HG03342 (cell line): ENCODE measurements around the gene ZNF618.

Experiments used
- ATAC-seq: cut with Tn5 transposase; IDR thresholded peaks from one replicate; pipeline ENCODE4 v1.9.1; 2021; ENCODE audit warnings: mild to moderate bottlenecking, moderate library complexity; ENCODE audit not compliant: unreplicated experiment

The ZNF618 gene

DNA sequence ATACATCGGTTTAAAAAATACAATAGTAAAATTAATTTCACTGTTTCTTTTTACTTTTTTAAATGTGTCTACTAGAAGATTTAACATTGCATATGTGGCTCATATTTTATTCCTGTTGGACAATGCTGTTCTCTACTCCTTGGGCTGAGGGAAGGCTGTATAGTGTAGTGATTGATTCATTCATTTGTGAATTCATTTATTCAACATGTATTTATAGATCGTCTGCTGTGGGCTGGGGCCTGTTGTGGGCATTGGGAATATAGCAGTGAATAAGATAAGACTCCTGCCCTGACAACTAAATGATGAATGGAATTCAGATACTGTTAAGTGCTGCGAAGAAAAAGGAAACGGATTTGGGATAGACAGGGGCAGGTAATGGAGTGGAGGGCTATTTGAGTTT is 55.7 kb downstream of the ZNF618 start:
- no peak for ATAC-seq

DNA sequence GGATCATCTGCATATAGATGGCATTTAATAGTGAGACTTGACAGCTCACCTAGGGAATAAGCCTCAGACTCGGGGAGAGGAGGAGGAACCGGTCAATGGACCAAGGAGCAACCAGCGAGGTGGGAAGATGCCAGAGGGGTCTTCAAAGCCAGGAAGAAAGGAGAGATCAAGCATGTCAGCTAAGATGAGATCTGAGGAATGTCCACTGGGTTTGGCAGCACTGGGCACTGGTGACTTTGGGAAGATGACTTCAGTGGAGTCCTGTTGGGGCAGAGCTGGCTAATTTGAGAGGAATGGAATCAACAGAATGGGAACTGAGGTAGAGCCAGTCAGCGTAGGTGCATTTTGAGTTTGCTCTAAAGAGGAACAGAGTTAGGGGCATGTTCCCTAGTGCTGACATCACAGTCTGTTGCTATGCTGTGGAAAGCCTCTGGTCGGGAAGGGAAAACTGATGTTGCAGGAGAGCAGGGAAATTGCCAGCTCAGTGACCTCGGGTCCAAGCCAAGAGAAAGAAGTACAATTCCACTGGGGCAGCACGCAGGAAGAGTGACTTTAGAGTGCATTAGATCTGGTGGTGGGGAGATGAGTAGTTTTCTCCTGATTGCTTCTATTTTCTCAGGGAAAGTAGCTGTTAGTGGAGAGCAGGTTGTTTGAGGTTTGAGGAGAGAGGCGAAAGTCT is 56.9 kb downstream of the ZNF618 start:
- ATAC-seq = no peak

DNA sequence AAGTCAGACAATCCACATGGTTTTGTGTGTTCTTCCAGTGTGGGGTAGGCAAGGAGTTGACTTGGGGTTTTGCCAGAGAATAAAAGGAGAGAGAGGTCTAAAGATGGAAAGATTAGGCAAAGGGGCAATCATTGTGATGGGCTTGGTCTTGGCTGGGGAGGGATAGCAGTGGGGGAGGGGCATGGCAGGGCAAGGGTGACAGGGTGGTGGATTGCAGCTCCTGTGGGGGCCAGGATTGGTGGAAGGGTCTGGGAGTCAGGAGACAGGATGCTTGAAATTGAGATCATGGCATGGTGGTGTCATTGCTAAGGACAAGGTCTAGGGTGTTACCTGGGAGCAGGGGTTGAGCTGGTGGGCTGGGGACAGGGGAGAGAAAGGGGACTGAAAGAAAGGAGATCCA is 57.6 kb downstream of the ZNF618 start:
- no peak for ATAC-seq

DNA sequence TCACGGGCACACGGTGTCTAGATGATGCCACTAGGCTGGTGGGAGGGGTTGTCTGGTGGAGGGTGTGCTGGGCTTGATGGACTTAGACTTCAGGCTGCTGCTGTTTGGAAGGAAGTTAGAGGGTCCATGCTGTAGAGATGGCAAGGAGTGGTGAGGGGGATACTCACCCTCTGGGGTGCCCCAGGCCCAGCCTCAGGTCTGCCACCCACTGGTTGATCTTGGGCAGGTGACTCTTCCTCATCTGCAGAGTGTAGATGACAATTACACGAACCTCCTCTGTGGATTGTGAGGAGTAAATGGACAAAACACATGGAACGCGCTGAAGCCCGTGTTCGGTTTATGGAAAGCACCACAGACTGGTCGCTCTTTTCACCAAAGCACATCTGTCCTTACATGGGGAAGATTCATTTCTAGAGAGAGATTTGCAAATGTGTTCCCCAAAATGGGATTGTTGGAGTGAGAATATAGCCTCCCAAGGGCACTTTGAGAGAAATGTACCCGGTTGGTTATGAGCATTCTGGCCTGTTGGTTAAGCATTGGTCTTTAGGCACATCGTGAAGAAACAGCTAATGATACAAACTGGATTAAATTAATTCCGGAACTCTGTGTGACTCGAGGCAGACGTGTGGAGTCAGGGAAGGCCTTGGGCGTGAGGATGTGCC is 58.2 kb downstream of the ZNF618 start:
- no peak for ATAC-seq

DNA sequence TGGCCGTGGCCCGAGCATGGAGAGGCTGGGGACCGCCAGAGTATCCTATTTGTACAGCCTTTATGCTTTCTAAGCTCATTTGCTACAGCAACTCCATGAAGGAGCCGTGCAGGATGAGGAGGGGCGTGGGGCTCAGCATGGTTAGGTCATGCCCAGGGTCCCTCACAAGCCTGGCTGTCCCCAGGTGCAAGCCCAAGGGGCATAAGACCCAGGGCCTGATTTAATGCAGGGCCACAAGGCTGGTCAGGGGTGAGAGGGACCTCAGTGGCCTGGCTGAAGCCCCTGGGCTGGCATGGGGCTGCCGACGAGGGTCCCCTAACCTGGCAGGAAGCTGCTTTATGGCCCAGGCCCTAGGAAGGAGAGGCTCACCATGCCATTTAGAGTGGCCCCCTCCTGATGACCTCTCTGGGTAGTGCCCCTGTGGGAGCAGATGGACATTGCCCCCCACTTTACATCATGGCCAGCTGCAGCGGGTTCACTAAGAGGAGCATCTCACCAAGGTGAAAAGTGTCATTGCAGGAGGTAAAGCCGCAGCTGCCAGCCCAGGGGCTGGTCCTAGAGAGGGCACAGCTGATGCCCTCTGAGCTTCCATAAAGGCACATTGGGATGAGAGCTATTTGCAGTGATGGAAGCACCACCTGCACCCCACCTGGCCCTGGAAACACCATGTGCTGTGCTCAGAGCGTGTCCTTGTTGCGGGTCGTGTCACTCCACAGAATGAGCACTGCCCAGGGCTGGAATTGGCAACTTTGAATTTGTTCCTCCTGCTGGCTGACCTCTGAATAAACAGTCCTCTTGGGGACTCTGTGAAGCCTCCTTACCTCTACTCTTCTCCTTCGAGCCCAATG is 58.9 kb downstream of the ZNF618 start:
- no peak for ATAC-seq

DNA sequence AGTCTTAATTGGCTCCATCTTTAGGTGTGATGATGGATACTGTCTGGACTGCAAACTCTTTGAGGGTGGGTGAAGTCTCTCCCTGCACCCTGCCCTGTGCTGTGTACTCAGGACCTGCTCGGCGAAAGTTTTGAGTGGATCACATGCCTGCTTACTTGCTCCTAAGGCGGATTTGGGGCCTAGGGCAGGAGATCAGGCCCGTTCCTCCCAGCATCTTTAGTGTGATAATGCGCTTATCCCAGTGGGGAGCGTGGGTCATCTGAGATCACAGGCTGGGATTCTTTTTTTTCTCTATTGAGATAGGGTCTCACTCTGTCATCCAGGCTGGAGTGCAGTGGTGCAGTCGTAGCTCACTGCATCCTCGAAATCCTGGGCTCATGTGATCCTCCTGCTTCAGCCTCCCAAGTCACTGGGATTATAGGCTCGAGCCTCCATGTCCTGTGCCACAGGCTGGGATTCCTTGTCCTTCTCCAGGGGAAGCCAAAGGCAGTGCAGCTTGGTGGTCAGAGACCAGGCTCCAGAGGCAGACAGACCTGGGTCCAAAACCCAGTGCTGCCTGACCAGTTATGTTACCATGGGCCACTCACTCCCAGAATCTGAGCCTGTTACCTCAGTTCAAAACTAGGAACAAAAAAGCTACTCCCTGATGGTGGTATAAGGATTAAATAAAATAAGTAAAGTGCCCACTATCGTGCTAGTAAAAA is 59.7 kb downstream of the ZNF618 start:
- ATAC-seq = no peak

DNA sequence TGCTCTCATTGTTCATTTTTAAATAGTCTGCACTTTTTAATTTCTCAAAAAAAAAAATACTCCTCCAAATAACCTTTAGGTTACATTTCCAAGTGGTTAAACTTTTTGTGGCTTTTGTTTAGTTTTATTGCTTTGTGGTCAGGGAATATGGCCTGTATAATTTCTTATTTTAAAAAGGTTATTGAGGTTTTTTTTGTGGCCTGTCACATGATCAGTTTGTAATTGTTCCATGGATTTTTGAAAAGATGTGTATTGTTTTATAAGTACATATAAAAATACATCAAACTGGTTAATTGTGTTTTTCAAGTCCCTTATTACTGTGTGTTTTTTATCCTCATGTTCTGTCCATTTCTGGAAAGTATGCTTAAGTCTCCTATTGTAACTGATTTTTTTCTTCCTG is 64.0 kb downstream of the ZNF618 start:
- ATAC-seq = no peak

DNA sequence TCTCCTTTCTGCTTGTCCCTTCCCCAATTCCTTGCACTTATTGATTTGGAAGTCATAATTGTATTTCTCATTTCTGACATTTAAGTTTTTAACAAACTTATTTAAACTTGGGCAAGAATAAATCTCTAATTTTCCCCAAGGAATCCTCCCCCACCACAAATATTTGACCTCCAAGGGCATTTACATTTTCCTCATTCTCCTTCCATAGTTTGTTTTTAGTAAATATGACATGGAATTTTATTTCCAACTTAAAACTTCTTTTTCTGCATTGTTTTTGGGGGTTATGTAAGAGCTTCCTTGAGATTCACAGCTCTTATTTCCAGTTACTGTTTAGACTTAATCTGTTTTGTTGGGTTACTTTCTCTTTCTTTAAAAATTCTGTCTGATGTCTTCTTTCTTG is 64.9 kb downstream of the ZNF618 start:
- ATAC-seq = no peak

DNA sequence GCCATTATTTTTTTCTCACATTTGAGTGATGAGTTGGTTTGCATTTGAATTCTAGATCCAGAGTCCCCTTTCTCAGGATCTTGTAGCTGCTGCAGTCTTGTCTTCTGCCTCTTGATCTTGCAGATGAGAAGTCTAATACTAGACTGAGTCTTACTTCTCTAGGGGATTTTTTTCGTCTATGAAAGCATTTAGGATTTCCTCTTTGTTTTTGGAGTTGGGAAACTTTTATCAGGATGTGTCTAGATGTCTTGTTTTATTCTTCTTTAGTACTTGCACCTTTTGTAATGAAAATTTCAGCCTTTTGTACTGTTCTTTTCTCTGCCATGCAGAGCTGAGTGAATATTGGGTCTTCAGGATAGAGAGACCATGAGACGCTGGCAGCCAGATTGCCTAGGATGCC is 65.4 kb downstream of the ZNF618 start:
- ATAC-seq = no peak

DNA sequence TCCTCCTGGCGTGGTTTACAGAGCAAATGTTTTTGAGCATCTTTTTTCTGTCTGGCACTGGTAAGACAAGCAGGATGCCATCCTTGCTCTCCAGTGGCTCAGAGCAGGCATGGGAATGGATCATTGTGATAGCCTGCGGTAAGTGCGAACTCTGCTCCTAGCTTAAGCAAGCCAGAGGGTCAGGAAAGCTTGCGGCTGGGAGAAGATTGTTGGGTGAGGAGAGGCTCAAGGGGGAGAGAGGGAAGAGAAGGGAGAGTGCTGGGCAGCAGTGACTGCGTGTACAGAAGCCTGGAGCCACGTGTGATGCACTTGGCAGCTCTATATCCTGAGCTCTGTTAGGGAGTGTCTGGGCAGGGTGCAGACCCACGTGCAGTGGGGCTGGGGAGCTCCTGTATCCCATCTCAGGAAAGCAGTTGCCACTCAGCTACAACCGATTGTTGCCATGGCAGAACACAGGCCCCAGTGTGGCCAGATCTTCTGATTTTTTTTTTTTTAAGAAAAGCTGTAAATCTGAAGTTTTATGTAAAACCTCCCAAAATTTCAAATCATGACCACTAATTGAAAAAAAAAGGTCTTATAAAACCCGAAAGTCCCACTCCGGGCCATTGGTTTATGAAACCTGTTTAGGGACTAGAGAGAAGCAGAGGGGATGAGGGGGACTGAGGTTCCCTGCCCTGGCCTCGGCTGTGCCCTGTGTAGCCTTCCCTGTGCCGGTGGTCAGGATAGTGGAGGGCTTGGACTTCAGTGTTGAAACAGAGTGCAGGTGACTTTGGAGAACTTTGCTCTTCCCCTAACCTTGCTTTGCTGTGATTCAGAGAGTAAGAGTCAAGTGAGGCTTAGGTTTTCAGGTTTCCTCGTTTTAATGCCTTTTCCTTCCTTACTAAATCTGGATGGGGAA is 67.3 kb downstream of the ZNF618 start:
- no peak for ATAC-seq

DNA sequence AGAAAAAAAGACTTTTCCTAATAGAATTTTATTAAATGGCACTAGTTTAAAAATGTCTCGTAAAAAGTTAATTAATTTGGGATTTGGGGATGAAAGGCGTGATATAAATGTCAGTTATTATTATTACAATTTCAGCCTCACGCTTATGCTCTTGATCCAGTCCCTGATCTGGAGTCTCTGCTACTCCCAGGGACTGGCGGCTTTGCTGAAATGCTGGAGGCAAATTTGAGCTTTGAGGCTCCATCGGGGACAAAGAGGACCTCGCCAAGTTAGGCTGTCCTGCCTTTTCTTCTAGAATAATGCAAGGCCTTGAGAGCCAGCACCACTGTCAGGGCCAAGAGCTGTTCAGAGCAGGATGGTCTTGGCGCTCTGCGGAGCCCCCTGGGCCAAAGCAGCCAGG is 69.7 kb downstream of the ZNF618 start:
- ATAC-seq = no peak

DNA sequence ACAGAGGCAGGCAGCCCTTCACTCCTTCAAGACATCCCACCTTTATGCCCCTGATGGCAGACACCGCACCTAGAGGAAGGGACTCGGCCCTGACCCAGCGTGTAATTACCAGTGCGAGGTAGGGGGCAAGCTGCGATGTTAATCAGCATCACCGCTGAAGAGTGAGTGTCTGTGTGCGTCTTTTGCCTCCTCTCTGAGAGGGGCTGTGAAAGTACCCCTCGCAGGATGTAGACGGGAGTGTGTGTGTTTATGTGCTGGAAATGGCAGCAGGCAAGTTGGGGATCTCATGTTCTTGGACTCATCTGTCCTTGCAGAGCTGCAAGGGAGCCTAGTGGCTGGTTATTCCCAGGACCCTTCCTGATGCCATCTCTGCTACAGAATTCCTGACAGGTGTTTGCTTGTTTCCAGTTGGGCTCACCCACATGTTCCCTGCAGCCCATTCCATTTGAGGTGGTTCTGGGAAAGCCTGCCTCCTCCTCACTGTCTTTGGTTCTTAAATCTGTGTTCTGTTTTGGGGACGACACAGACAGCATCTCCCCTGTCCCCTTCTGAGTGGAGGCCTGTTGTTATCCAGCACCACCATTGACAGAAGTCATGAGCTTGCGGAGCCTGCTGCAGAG is 70.5 kb downstream of the ZNF618 start:
- ATAC-seq = no peak

DNA sequence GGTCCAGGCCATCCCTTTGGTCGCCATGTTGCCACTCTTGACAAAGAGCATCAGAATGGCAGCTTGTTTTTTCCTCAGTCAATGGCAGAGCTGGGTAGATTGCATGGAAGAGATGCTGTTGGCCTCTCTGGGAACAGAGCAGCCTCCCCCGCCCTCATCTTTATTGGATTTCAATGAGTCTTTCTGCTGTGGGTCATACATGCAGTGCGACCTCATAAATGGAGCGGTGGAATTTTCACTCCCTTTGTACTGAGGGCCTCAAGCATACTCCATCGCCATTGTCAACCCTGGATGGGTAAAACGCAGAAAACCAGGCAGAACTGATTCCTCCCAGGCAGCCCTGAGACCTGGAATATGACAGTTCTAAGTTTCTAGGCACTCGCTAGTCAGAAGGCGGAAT is 71.8 kb downstream of the ZNF618 start:
- no peak for ATAC-seq

DNA sequence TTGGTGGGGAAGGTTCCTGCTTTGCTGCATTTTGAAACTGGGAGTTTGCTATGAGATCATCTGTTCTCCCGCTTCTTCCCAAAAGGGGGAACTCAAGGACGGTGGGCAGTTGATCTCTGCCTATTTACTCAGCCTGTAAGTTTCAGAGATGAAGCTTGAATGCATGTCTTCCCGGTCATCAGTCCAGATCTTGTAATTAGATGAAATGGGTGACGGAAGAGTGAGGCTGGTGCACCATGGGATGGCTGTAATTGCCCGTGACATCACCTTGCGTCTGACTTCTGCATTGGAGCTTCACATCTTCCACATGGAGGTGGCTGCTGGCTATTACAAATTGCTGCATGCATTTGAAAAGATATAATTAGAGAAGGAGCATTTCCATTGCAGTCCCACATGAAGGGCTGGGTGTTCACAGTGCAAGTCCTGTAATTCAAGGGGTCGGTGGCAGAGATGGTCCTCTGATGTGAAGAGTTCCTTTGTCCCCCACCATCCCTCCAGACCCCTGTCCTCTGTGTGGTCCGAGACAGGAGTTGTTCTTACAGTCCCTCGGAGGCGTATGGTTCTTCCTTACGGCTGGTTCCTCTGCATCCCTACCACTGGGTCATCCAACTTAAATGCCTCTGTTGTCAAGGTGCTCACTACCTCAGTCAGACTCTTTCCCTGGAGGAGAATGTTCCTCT is 72.9 kb downstream of the ZNF618 start:
- ATAC-seq = no peak

DNA sequence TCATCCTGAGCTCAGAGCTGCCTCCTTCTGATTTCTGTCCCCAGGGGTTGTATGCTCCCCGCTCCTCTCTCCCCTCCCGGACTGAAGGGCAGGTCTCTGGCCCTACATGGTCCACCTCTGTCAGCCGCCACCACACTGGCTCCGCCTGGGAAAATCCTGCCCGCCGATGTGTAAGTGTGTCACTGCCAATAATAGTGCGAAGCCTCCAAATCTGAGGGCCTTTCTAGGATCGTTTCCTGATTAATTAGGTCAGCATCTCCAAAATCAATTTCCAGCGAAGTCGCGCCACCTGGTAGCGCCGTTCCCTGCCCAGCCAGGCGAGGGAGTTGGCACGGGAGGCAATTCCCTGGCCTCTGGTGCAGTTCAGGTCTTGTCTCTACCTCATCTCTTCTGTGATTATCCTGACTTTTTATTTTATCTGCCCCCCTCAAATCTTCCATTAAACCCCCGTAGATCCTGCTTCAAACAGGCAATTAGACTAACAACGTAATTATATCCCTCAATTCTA is 73.5 kb downstream of the ZNF618 start:
- no peak for ATAC-seq

DNA sequence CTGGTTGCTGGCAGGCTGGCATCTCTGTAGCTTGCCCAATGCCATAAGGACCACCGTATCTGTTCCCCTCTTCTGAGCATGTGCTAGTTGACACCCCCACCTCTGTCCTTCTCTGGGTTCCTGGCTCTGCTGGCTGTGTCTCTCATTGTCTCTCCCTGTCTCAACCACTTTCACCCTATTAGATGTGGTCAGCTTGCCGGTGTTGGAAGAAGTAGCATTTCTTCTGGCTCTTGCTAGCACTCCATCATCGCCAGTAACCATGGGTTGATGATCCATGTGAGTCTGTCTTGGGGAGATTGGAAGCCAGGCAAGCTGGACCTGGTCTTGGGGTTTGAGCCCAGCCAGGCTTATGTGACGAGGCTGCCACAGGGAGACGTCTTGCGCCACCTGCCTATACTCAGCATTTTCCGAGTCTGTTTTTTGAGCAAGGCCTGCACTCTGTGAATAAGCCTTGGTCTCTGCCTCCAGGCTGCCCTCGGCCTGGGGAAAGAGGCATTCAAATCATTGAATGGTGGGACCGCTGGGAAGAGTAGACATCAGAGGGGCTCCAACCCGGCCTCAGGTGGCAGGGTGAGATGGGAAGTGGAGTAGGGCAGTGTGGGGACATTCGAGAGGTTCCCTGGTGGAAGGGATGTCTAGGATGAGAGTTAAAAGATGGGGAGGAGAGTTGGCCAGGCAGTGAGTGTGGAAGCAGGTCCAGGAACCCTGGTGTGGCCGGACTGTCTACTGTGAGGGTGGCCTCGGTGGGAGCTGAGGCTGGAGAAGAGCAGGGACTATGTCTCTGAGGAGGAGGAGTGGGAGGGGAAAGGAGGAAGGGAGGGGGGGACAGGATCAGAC is 74.3 kb downstream of the ZNF618 start:
- no peak for ATAC-seq

DNA sequence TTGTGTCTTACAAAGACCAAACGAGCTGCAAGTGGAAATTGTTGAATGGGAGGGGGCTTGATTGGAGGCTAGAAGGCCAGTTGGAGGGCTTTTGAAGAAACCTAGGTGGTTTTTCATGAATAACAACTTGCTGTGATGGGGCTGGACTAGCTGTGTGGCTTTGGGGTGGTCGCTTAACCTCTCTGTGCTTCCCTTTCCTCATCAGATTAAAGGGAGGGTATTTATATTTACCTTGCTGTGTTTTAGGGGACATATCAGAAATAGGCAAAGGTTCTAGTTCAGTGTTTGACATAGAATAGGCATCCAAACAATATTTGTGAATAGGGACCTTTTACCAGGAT is 74.9 kb downstream of the ZNF618 start:
- ATAC-seq = no peak

DNA sequence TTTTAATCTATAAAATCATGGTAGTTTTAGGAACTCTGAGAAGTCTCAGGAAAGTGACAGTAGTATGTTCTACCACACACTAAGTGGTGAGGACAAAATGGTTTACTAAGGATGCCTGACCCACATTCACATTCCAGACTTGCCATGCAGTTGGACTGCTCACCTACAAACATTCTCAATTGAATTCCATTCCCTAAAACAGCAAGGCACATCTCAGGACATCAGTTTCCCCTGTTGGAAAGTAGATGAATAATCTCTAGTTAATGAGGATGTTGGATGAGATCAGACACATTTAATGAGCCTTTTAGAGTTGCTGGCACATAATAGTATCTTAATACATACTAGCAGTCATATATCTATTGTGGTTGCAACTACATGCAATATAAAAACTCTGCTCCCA is 76.6 kb downstream of the ZNF618 start:
- no peak for ATAC-seq
